ENCODE results near the gene SSC5D.

DNA sequence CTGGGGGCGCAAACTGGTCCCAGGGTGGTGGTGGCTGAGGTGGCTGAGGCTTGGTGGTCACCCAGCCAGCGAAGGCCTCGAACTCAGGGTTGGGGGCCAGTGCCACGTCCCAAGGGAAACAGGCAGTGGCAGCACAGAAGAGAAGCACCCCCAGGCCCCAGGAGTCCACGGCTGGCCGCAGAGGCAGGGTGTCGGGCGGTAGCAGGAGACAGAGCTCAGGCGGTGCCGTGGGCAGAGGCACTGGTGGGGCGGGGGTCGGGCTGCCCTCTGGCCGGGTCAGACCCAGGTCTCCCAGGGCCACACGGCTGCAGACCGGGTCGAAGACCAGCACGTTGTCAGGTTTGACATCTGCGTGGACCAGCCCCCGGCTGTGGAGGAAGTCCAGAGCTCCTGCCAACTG lies 52.9 kb downstream of the SSC5D start:
- TF ChIP-seq EZH2 (IDR thresholded peaks at IDR 0.05; ENCODE audit: insufficient read depth, poor library complexity, severe bottlenecking) (no peak), EZH2phosphoT487 (IDR thresholded peaks at IDR 0.05; ENCODE audit: insufficient read depth, low read depth) (no peak)

Measured in GM23248 (cell line).